Endometrium (tissue), 2 donors: ENCODE results near the gene NUDC.
"Not testable (repeated sequence)": the region's sequence is repeated elsewhere in the genome, so short reads cannot be mapped to it uniquely, and the experiment has no call there.

Source experiments
- FAIRE-seq: peaks from 2 replicates; lab custom pipeline; 2012; peaks lifted over from hg19 to GRCh38; lab: Jason Lieb, UNC
- donor health status: control.
- donor health status: control.

NUDC gene

DNA sequence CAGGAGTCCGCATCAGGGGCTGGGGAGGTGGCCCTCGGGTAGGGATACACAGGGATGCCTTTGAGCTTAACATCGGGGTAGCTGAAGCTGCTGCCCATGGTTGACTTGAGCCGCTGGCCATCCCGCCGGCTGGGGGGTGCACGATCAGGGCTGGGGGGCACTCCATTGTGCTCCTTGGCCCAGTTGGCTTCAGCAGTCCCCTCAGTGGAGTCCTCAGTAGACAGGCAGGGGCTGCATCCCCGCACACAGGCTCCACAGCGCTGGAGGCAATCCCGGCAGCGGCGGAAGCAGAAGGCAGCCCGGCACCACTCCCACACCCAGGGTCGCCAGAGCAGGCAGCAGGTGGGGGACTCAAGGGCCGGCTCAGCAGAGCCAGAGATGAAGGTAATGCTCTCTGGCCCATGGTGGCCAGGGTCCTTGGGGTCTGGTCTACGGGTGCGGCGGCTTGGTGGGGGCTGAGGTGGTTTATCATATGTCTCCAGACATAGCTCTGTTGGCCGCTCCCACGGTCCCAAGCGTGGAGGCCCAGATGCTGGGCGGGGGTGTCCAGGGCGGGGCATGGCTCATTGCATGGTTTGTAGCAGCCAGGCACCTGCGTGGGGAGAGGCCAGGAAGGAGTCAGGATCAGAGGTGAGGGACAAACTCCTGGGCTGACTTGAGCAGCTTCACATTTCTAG lies 30.4 kb downstream of the NUDC start:
- FAIRE-seq, result no peak

DNA sequence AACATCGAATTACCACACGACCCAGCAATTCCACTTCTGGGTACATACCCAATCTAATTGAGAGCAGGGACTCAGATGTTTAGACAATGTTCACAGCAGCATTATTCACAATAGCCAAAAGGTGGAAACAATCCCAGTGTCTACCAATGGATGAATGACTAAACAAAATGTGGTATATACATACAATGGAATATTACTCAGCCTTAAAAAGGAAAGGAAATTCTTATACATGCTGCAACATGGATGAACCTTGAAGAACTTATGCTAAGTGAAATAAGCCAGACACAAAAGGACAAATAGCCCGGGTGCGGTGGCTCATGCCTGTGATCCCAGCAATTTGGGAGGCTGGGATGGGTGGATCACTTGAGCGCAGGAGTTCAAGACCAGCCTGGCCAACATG lies 31.8 kb downstream of the NUDC start:
- FAIRE-seq, result no peak

GRCh38 chr1:26956321-26956720 lies 34.8 kb downstream of the NUDC start:
- FAIRE-seq, result no peak

GRCh38 chr1:26957306-26957705 lies 35.8 kb downstream of the NUDC start:
- no peak for FAIRE-seq

DNA sequence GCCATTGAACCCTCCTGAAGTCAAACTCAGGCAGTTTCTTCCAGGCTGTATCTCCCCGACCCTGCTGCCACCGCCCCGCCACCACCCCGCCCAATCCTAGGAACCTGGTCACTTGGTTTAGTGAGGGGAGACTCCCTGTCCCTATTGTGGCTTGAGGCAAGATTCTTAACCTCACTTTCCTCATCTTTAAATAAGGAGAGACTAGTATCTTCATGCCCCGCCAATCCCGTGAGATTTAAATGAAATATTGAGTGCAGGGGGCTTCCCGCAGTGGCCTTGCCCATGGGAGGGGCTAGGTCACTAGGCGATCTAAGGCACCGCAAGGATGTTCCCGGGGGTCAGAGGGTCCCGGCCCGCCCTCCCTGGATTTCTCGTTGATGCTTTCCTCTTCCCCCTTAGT lies 37.7 kb downstream of the NUDC start:
- FAIRE-seq, result no peak

DNA sequence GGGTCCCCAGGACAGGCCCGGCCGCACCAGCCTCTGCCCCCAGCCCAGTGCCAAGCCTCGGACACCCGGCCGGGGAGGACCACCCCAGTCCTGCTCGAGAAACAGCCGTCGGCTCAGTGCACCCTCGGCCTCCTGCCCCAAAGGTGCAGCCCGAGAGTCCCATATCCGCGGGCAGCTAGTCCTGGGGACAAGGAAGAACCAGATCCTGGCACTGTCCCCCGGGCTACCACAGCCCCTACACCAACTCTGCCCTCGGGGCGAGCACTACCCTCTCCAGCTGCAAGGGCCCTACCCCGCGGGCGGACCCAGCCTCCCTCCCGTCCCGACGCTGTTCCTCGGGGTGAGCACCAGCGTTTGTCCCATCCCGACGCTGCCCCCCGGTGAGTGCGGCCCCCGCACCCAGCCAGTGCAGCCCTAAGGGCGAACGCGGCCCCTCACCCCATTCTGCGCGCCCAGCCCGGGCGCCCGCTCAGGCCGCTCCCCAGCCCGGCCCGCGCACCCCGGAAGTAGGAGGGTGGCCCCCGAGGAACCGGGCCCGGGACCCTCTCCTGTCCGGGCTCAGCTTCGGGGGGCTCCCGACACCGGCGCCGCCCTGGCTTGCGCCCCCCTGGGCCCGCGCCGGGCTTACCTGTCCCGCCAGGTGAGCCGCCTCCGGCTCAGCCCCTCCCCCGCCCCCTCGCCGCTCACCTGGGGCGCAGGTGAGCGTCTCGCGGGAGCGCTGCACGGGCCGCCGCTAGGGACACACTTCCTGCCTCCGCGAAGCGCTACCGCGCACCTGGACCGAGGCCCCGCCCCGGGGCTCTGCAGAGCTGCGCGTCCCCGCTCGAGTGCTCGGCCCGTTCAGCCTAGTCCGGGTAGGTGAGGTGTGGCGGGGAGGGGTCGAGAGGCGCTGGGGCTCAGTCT lies 38.4 kb downstream of the NUDC start, which contains the start of gene KDF1:
TSS of gene KDF1 (minus strand) at position 747 of the 903 bp plus-strand sequence. CDS start 8,088 bp downstream, outside the sequence.
- FAIRE-seq, result no peak

GRCh38 chr1:26960625-26960966 lies 39.1 kb downstream of the NUDC start:
- FAIRE-seq, result no peak

DNA sequence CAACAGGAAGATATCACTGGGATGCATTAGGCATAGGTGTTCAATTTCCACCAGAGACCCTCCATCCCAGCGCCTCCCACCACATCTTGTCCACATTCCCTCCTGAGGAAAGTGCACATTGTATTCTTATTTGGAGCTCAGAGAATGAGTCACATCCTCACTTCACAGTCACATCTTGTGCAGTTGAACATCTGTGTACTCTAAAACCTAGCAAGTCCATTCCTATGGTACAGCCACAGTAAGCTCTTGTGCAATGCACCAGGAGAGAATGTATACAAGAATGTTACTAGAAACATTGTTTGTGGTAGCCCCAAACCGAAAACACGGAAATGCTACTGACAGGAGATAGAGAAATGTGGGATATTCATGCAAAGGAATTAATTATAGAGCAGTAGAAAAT lies 40.3 kb downstream of the NUDC start:
- FAIRE-seq, result no peak

DNA sequence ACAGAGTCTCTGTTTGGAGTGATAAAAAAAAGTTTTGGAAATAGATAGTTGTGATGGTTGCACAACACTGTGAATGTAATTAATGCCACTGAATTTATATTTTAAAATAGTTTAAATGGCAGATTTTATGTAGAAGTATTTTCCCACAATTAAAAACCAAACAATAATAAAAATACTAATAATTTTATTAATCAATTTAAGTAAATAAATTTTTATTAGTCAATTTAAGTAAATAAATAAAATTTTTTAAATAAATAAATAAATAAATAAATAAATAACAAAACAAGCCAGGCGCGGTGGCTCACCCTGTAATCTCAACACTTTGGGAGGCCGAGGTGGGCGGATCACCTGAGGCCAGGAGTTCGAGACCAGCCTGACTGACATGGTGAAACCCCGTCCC lies 43.7 kb downstream of the NUDC start:
- FAIRE-seq, result no peak

DNA sequence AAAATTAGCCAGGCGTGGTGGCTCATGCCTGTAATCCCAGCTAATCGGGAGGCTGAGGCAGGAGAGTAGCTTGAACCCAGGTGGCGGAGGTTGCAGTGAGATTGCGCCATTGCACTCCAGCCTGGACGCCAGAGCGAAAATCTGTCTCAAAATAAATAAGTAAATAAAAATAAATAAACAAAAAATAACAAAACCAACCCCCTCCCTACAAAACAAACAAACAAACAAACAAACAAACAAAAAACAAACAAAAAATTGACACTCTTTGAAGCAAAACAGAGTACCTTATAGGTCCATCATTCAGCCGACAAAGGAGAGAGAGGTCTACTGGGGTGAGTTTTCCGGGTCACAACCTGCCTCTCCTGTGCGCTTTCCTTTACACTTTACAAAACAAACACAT lies 44.1 kb downstream of the NUDC start:
- no peak for FAIRE-seq

DNA sequence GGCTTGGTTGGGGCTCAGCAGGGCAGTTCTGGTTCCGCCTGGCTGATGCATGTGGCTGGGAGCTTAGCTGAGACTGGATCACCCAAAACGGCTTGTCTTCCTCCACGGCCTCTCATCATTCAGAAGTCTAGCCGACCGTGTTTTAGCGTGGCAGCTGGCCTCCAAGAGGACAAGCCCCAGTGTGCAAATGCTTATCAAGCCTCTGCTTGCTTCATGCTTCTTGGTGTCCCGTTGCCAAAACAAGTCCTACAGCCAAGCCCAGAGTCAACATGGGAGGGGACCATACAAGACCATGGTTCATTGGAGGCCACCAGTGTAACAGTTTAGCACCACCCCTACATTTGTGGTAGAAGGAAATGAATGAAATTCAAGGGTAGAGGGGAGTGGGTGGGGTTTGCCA lies 49.3 kb downstream of the NUDC start:
- FAIRE-seq, result no peak

DNA sequence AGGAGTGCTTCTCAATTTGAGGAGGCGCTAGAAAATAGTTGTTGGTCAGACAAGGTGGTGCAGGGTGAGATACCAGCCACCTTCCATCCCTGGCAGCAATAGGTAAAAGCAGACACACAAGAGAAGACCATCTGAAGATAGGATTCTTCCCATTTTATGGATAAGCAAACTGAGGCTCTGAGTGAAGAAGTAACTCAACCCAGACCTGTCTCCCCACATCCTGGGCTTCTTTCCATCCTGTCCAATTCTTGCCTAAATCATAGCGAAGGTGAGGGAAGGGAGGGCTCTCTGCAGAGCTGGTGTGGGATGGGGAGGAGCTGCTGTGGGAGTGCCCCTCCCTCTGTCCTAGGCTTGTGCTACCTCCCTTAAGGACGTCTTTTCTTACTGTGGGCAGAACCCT lies 50.0 kb downstream of the NUDC start:
- no peak for FAIRE-seq

DNA sequence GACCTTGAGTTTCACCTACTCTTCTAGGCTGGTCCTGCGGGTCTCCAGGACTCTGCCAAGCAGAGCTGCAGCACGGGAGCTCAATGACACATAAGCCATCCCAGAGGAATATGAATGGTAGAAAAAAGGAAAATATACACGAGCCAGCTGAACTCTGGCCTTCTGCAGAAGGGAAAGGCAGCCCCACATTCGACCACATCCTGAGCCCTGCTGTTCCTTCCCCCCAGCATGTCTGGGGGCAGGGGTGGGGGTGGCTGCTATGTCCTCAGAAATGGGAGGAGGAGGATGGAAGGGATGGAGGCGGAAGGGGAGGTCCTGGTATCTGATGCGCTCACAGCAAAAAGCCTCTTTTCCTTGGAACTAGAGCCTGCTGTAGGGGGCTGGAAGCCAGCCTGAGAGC lies 50.8 kb downstream of the NUDC start:
- FAIRE-seq, result no peak

DNA sequence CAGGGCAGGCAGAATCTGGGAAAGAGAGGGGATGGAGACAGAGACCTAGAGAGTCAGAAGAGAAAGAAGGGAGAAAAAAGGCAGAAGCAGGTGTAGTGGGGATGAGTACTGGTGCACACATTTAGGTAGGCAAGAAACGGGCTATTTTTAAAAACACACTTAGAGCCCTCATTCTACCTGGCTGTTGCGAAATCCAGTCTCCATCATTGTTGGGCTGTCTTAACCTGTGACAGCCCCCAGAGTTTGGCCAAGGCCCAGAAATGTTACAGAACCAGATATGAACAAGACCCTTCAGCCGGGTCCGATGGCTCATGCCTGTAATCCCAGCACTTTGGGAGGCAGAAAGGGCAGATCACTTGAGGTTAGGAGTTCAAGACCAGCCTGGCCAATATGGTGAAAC lies 51.3 kb downstream of the NUDC start:
- no peak for FAIRE-seq

DNA sequence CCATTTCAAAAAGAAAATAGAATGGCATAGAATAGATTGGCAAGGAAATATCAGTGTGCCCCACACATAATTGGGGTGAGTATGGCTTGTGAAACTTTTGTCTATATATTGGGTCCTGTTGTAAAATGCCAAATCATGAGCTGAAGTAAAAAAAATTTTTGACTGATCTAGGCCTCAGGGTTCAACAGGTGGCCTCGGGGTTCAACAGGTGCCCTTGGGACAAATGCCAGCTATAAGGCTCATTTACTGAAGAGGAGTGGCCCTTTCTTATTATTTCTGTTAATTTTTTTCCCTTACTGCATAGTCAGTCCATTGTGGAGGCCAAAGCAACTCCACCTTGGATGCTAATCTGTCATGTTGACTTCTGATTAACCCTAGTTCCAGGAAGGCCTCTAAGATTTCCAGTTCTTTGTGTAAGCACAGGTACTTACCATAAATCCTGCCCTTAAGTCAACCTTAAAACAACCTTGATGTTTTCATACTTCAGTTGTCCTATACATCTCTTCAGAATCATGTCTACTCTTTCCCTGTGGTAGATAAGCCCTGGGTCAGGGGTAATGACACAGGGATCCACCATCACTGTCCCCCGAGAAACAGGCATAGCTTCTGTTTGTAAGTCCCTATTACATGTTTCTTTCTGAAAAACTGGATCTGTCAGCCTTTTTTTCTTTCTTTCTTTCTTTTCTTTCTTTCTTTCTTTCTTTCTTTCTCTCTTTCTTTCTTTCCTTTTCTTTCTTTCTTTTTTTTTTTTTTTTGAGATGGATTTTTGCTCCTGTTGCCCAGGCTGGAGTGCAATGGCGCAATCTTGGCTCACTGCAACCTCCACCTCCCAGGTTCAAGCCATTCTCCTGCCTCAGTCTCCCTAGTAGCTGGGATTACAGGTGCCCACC lies 55.3 kb downstream of the NUDC start:
- no peak for FAIRE-seq

DNA sequence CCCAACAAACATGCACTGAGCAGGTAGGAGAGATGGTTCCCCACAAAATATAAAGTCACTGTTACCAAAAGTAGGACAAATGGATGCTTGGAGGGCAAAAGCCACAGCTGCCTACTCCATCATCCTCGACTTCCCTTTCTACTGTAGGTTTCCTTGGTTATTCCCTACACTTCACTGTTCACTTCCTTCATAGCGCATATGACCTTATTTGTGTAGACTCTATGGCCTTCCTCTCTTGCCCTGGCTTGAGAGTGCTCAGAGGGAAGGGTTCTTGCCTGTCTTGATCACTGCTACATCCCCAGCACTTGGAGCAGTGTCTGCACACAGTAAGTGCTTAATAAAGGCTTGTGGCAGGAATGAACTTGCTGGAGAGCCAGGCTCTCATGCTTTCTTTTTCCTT lies 57.4 kb downstream of the NUDC start:
- no peak for FAIRE-seq

DNA sequence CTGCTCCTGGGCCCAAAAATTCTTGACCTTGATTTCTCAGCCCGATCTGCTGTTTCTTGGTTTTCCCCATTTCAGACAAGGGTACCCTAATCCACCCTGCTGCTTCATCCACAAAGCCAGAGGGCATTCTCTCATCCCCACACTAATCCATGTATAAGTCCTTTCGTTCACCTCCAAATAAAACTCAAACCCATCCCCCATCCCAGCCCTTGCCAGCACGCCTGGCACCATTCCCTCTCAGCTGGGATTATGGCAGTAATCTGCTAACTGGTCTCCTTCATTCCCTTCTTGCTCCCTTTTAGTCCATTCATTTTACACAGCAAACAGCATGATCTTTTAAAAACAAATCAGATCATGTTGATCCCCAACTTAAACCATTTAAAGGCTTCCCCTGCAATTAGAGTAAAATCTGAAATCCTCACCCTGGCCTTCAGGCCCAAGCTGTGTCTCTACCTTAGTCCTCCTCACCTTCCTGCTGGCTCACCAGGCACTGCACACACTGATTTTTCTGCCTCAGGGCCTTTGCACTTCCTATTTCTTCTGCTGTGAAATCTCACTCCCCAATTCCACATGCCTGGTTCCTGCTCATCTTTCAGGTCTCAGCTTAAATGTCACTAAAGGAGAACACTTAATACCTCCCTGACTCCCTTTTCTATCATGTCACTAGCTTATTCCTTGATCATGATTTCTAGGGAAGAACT lies 59.8 kb downstream of the NUDC start:
- no peak for FAIRE-seq

DNA sequence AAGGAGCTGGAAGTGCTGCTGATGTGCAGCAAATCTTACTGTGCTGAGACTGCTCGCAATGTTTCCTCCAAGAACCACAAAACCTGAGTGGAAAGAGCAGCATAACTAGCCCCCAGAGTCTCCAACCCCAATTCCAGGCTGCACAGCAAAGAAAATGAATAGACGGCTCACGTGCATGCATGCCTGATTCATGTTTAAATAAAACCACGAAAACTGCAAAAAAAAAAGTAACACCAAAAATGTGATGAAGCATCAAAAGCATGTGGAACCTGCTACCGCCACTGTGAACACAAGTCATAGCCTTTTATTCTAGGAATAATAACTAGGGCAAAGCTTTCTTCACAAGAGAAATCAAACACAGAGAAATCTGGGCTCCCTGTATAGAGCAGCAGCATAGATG lies 62.3 kb downstream of the NUDC start:
- FAIRE-seq, result no peak

DNA sequence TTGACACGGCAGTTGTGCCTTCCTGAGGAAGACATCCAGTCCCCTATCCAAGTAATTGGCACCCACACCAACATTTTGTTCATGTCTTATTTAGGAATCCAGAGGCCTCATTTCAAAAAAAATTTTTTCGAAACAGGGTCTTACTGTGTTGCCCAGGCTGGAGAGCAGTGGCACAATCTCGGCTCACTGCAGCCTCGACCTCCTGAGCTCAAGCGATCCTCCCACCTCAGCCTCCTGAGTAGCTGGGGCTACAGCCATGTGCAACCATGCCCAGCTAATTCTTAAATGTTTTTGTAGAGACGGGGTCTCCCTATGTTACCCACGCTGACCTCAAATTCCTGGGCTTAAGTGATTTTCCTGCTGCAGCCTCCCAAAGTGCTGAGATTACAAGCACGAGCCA lies 62.7 kb downstream of the NUDC start:
- FAIRE-seq, result no peak

GRCh38 chr1:26986658-26987057 lies 65.1 kb downstream of the NUDC start:
- no peak for FAIRE-seq

DNA sequence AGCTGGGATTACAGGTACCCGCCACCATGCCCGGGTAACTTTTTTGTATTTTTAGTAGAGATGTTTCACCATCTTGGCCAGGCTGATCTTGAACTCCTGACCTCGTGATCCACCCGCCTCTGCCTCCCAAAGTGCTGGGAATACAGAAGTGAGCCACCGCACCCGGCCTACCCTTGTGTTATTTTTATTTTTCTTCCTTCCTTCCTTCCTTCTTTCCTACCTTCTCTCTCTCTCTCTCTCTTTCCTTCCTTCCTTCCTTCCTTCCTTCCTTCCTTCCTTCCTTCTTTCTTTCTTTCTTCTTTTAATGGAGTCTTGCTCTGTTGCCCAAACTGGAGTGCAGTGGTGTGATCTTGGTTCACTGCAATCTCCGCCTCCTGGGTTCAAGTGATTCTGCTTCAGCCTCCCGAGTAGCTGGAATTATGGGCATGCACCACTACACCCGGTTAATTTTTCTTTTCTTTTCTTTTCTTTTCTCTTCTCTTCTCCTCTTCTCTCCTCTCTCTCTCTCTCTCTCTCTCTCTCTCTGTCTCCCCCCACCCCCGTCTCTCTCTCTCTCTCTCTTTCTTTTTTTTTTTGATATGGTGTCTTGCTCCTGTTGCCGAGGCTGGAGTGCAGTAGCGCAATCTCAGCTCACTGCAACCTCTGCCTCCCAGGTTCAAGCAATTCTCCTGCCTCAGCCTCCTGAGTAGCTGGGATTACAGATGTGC lies 68.0 kb downstream of the NUDC start:
- not testable (repeated sequence) for FAIRE-seq
